HEK293T (cell line): ENCODE results near the gene TPSG1.
"Not testable (repeated sequence)": the region's sequence is repeated elsewhere in the genome, so short reads cannot be mapped to it uniquely, and the experiment has no call there.

Source experiments
- CTCF ChIA-PET: fragments of 350-600 bp; formaldehyde crosslinking; extraction: SDS; loops from one replicate; lab custom pipeline; 2021; ENCODE audit warnings: antibody characterized with exemption, inconsistent platforms; lab: Yijun Ruan, JAX
- POLR2A ChIA-PET: fragments of 350-600 bp; formaldehyde crosslinking; extraction: SDS; loops from one replicate; lab custom pipeline; 2020; ENCODE audit warnings: antibody characterized with exemption, inconsistent platforms; lab: Yijun Ruan, JAX
- DNase-seq: peaks from one replicate; pipeline ENCODE4 v3.0.0; 2012; ENCODE audit warnings: mixed read lengths; ENCODE audit errors: extremely low spot score
- ARNT ChIP-seq: fragments of 450-650 bp; IDR thresholded peaks from 2 replicates; pipeline ENCODE4 v1.6.1; 2017; ENCODE audit warnings: mild to moderate bottlenecking
- BHLHE40 ChIP-seq: fragments of 450-650 bp; IDR thresholded peaks from 2 replicates; pipeline ENCODE4 v1.6.1; 2016; ENCODE audit warnings: mild to moderate bottlenecking, moderate library complexity, borderline replicate concordance
- CTBP1 ChIP-seq: fragments of 450-650 bp; IDR thresholded peaks from 2 replicates; pipeline ENCODE4 v1.6.1; 2016; ENCODE audit warnings: borderline replicate concordance
- ELF4 ChIP-seq: fragments of 450-650 bp; IDR thresholded peaks from 2 replicates; pipeline ENCODE4 v1.6.1; 2017; ENCODE audit warnings: antibody characterized with exemption
- FOXA1 ChIP-seq: fragments of 450-650 bp; IDR thresholded peaks from 2 replicates; pipeline ENCODE4 v1.6.1; 2016; ENCODE audit warnings: mild to moderate bottlenecking
- FOXK2 ChIP-seq: fragments of 450-650 bp; IDR thresholded peaks from 2 replicates; pipeline ENCODE4 v1.6.1; 2016; ENCODE audit warnings: mild to moderate bottlenecking
- FOXM1 ChIP-seq: fragments of 450-650 bp; IDR thresholded peaks from 2 replicates; pipeline ENCODE4 v1.6.1; 2017; ENCODE audit warnings: mild to moderate bottlenecking, borderline replicate concordance
- HDGF ChIP-seq: fragments of 450-650 bp; IDR thresholded peaks from 2 replicates; pipeline ENCODE4 v1.6.1; 2017; ENCODE audit warnings: antibody characterized with exemption, borderline replicate concordance
- L3MBTL2 ChIP-seq: fragments of 450-650 bp; conservative IDR thresholded peaks from 2 replicates; pipeline ENCODE4 v1.6.1; 2016; ENCODE audit warnings: mild to moderate bottlenecking
- LEF1 ChIP-seq: fragments of 450-650 bp; IDR thresholded peaks from 2 replicates; pipeline ENCODE4 v1.6.1; 2017; ENCODE audit warnings: mild to moderate bottlenecking, borderline replicate concordance
- NFRKB ChIP-seq: fragments of 450-650 bp; IDR thresholded peaks from 2 replicates; pipeline ENCODE4 v1.6.1; 2016; ENCODE audit warnings: mild to moderate bottlenecking, moderate library complexity
- PKNOX1 ChIP-seq: fragments of 450-650 bp; IDR thresholded peaks from 2 replicates; pipeline ENCODE4 v1.6.1; 2016
- SP1 ChIP-seq: fragments of 450-650 bp; IDR thresholded peaks from 2 replicates; pipeline ENCODE4 v1.6.1; 2017
- SUZ12 ChIP-seq: fragments of 450-650 bp; IDR thresholded peaks from 2 replicates; pipeline ENCODE4 v1.6.1; 2016; ENCODE audit warnings: mild to moderate bottlenecking
- TARDBP ChIP-seq: fragments of 450-650 bp; IDR thresholded peaks from 2 replicates; pipeline ENCODE4 v1.6.1; 2016
- ZNF384 ChIP-seq: fragments of 450-650 bp; IDR thresholded peaks from 2 replicates; pipeline ENCODE4 v1.6.1; 2016

TPSG1 gene

DNA sequence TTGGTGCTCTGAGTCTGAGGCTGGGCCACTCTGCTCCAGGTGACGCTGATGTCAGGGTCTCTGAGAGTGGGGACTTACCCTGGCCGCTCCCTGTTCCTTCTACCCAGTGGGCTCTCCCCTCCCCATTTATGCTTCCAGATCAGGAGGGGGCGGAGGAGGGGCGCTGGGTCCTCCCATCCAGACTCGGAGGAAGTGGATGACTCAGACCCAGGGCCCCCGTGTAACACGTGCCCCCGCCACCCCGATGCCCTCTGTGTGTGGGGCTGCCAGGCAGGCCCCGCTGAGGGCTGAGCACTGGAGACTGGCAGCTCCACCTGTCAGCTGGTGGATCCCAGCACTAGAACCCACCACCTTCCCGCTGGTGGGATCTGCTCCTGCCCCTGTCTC, 5.0 kb upstream of the TPSG1 start, which contains the start of gene TPSB2:
Gene TPSB2 (minus strand): TSS at position 101 of the 387 bp plus-strand sequence. CDS start 233 bp downstream, outside the sequence.
- CTCF ChIA-PET, POLR2A ChIA-PET: not testable (repeated sequence)

DNA sequence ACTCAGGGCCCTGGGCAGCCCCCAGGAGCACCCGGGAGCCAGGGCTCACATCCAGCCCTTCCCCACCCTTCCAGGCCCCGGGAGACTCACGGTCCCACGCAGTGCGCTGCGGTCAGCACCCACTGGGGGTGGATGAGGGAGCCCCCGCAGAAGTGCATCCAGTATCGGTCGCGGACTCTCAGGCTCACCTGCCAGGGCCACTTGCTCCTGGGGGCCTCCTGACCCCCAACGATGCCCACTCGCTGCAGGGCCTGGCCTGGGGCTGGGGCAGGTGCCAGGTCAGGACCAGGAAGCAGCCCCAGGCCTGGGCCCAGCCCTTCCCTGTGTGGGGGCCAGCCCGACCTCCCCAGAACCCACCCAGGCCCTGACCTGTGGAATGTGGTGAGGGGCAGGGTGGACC, 4.4 kb upstream of the TPSG1 start:
- CTCF ChIA-PET, DNase-seq, POLR2A ChIA-PET: not testable (repeated sequence)

More for the DNA sequence above, 5.0 kb upstream of the TPSG1 start, which contains the start of gene TPSB2:
- not testable (repeated sequence) for DNase-seq

GRCh38 chr16:1228227-1228626, 3.2 kb upstream of the TPSG1 start:
- CTCF ChIA-PET = not testable (repeated sequence)

DNA sequence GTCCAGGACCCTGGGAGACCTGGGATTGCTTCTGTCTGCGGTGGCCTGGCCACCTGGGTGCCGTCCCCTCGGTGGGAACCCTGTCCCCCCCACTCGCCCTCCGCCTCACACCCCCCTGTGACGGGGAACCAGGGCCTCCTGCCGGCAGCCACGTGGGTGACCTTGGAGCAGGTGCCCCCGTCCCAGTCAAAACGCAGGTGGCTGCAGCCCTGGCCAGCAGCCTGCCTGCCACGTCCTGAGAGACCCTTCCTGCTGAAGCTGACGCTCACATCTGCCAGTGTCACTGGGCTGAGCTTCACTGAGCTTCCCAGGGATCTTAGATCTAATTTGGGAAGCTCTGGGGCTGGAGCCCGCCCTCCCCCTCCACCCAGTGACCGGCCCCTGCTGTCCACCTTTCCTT, 1.6 kb upstream of the TPSG1 start:
- POLR2A ChIA-PET, DNase-seq, CTCF ChIA-PET: not testable (repeated sequence)

More at GRCh38 chr16:1228227-1228626, 3.2 kb upstream of the TPSG1 start:
- POLR2A ChIA-PET, DNase-seq: not testable (repeated sequence)

GRCh38 chr16:1225728-1226311, 752 bp upstream of the TPSG1 start:
- POLR2A ChIA-PET, DNase-seq, CTCF ChIA-PET: not testable (repeated sequence)

- DNase-seq = no peak
- POLR2A ChIA-PET = no interaction called here
- CTCF ChIA-PET = interaction anchor here (0.6 kb wide), 1 partner anchor 52 kb away, joined by 3 read pairs; no protein-coding TSS in a partner anchor
- TF ChIP-seq FOXA1 (no peak), ELF4 (no peak), SP1 (no peak), LEF1 (no peak), NFRKB (no peak), FOXM1 (no peak), FOXK2 (no peak), ZNF384 (no peak), L3MBTL2 (no peak), TARDBP (no peak), HDGF (no peak), CTBP1 (no peak), ARNT (no peak), PKNOX1 (no peak), SUZ12 (no peak), BHLHE40 (no peak)
Observed at GRCh38 chr16:1224558-1224957, 510 bp downstream of the TPSG1 start.

DNA sequence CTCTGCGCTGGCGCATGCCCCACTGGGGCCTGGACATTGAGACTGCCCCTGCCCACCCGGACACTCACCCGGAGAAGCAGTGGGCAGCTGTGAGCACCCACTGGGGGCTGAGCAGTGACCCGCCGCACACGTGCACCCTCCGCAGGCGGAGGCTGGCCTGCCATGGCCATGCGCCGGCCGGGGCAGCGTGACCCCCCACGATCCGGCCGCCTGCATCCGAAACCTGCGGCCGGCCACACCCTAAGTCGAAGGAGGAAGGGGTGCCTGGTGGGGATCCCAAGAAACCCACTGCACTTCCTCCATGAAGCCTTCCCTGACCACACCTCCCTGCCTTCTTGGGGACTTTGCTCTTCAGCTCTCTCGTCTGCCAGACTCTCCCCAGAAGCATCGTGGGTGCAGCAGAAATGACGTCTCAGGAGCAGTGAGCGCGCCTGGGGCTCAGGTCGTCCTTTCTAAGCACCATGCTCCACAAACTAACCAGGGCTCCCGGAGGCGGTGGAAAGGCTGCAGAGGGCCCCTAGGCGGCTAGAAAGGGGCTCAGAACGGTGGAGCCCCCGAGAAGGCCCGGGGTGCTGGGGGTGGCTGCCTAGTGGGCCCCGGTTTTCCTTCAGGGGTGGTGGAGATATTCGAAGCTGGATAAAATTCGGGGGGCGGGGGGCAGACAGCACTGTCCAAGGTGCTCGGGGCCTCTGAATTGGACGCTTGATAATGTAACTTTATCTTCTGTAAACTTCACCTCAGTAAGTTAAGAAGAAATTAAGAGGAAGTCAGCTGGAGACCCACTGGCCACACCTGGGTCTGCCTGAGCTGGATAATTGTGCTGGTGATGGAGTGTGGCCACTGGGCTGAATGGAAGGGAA, 1.5 kb downstream of the TPSG1 start:
- POLR2A ChIA-PET = no interaction called here
- CTCF ChIA-PET = interaction anchor here (0.6 kb wide), 1 partner anchor 53 kb away, joined by 3 read pairs; no protein-coding TSS in a partner anchor
- TF ChIP-seq LEF1 (no peak), CTBP1 (no peak), L3MBTL2 (no peak), FOXM1 (no peak), TARDBP (no peak), BHLHE40 (no peak), FOXA1 (no peak), FOXK2 (no peak), NFRKB (no peak), ZNF384 (no peak), ELF4 (no peak)
- no peak for DNase-seq

DNA sequence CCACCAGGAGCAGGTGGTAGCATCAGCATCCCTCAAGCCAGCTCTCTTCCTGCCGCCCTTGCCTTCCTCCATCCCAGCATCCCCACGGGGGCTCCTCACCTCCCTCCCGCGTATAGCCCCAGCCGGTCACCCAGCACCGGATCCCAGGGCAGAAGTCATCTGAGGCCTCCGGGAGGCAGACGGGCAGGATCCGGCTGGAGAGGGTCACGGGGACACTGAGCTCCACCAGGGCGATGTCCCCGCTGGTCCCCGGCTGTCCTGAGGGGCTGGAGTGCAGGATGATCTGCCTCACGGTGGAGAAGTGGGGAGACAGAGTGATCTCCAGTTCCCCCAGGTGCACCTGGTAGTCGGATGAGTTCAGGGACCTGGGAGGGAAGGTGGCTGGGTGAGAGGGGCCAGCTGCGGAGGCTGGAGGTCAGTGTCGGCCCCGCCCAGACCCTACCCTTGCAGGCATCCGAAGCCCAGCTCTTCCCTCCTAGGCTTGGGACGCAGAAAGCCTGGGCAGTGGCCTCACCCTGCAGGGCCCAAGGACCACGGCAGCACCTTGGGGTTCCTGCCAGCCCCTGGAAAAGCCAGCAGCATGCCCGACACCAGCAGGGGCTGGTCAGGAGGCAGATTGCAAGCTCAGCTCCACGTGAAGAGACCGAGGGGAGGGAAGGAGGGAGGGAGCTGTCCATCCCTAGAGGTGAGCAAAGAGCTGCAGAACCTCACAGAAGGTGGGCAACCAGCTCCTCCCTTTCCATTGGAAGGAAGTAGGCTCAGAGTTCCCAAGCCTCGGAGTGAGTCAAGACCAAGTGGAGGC, 2.3 kb downstream of the TPSG1 start:
- ChIA-PET CTCF (no interaction called here), POLR2A (no interaction called here)
- TF ChIP-seq L3MBTL2 (no peak), ELF4 (no peak), BHLHE40 (no peak), FOXM1 (no peak), CTBP1 (no peak), PKNOX1 (no peak), SP1 (no peak), FOXA1 (no peak)
- no peak for DNase-seq
